HG02623 (cell line): ENCODE results near the gene NFIB.

Experiments
- ATAC-seq: cut with Tn5 transposase; IDR thresholded peaks from one replicate; pipeline ENCODE4 v1.9.1; 2021; ENCODE audit warnings: moderate library complexity; ENCODE audit not compliant: unreplicated experiment

Gene NFIB

DNA sequence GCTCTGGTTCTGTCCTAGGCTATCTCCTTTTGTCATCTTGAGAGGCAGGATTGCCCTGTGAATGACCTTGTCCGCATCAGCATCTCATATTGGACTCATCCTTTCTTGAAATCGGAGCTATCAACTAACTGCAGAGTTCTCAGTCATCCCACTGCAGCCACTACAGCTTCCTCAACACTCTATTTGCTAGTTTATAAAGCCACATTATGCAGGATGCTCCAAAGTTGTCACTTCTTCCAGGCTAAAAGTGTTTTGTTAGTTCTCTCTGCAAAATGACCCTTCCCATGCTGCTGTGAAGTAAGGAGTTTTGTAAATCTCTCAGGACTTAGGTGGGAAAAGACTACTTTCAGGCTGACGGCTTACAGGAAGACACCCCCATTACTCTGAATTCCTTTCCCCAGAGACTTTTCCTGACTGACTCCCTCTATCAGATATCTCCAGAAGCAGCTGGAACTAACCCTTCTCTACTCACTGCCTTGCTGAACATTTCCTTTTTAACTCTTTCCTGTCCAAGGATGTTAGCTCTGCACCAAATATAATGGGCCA lies 257.6 kb downstream of the NFIB start:
- no peak for ATAC-seq

GRCh38 chr9:14054096-14054495 lies 259.8 kb downstream of the NFIB start:
- ATAC-seq = no peak

DNA sequence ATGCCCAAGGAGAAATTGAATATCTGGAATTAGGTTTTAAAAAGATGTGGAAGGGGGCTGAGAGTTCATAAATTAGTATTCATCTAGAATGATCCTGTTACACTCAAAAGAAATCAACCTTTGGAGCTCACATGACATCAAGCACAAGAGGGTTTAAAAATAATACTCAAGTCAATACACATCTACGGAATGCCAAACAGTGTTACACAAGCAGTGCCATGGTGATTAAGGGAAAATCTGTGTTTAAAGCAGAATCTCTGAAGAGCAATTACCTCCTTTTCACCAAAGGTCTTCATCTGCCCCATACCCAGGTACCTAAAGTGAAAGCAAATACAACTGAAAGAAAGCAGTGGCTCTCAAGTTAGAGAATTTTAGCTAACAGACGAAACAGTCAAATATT lies 261.6 kb downstream of the NFIB start:
- no peak for ATAC-seq

GRCh38 chr9:14051419-14051818 lies 262.5 kb downstream of the NFIB start:
- no peak for ATAC-seq

DNA sequence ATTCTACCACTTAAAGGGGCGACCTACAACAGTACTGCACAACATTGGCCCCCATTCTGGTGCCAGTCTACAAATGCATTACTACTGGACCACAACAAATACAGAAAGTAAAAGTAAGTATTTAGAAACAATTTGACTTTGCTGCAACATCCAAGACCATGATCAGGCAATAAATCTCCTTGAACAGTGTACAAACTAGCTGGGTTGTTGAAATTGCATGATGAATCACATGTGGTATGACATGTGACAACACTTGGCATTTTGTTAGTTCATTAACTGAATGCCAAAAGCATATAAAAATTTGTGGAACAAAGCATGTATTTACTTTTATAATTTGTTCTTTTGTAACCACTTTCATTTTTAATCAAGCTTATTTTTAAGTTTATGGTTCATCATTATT lies 270.5 kb downstream of the NFIB start:
- no peak for ATAC-seq

GRCh38 chr9:14037331-14037730 lies 276.6 kb downstream of the NFIB start:
- ATAC-seq = no peak

DNA sequence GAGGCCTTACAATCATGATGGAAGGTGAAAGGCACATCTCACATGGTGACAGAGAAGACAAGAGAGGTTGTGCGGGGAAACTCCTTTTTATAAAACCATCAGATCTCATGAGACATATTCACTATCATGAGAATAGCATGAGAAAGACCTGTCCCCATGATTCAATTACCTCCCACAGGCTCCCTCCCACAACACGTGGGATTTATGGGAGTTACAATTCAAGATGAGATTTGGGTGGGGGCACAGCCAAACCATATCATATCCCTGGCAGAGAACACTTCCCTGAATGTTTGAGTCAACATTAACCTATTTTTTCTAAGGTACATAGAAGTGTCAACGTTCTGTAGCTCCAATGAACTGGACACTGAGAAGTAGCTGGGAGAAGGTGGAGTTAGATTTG lies 280.9 kb downstream of the NFIB start:
- no peak for ATAC-seq
